OCI-LY7 (cell line): ENCODE measurements around the gene SECTM1. TPM values are rescaled to one million over a fixed set of nuclear protein-coding genes. Genes with fewer than 3 reads are reported as not detected.

Experiments
- BruUV-seq: library from RNA; stranded (reverse); fragments of 400-500 nt; replicated peaks from 2 replicates; lab custom pipeline; 2021; lab: Mats Ljungman, UMichigan
- CTCF ChIA-PET: fragments of 300-600 bp; sonication (Branson Sonifier 250); formaldehyde crosslinking; loops from one replicate; lab custom pipeline; 2022; ENCODE audit warnings: antibody characterized with exemption; ENCODE audit not compliant: unreplicated experiment; lab: Charles Lee
- POLR2A ChIA-PET: fragments of 300-600 bp; sonication (Branson Sonifier 250); formaldehyde crosslinking; loops from one replicate; lab custom pipeline; 2022; ENCODE audit warnings: antibody characterized with exemption; lab: Charles Lee
- DNase-seq: peaks from one replicate; pipeline ENCODE4 v3.0.0-alpha.2; 2015; ENCODE audit warnings: low spot score
- H2AFZ ChIP-seq: fragments of 200-600 bp; sonication (generic), shearing (Covaris generic); 2 replicates; pipeline ENCODE4 v1.6.1; 2014; ENCODE audit warnings: mild to moderate bottlenecking, antibody characterized with exemption, low read length, moderate library complexity
- H3K27ac ChIP-seq: fragments of 200-600 bp; sonication (generic); 2 replicates; pipeline ENCODE4 v1.5.1; 2014; ENCODE audit warnings: mixed run types, low read depth, mild to moderate bottlenecking, moderate library complexity, low read length, inconsistent platforms; ENCODE audit not compliant: poor library complexity, severe bottlenecking
- H3K36me3 ChIP-seq: fragments of 200-600 bp; sonication (generic); 2 replicates; pipeline ENCODE4 v1.6.1; 2014; ENCODE audit warnings: mild to moderate bottlenecking, antibody characterized with exemption, low read length, moderate library complexity, mixed read lengths; ENCODE audit not compliant: insufficient read depth
- H3K4me1 ChIP-seq: fragments of 200-600 bp; sonication (generic); 2 replicates; pipeline ENCODE4 v1.5.1; 2014; ENCODE audit warnings: mild to moderate bottlenecking, low read length; ENCODE audit not compliant: insufficient read depth, poor library complexity, severe bottlenecking
- H3K4me2 ChIP-seq: fragments of 200-600 bp; sonication (generic); 2 replicates; pipeline ENCODE4 v1.6.1; 2014; ENCODE audit warnings: mild to moderate bottlenecking, low read length
- H3K4me3 ChIP-seq: fragments of 200-600 bp; sonication (generic); 2 replicates; pipeline ENCODE4 v1.5.1; 2014; ENCODE audit warnings: mild to moderate bottlenecking, low read depth, low read length; ENCODE audit not compliant: poor library complexity, severe bottlenecking
- H3K79me2 ChIP-seq: fragments of 200-600 bp; sonication (generic); 2 replicates; pipeline ENCODE4 v1.6.1; 2016; ENCODE audit warnings: low read depth, mild to moderate bottlenecking, low read length, moderate library complexity, mixed read lengths; ENCODE audit not compliant: insufficient read depth
- H3K9me2 ChIP-seq: fragments of 200-600 bp; sonication (generic); 2 replicates; pipeline ENCODE4 v1.6.1; 2016; ENCODE audit warnings: mild to moderate bottlenecking, low read length, mixed read lengths; ENCODE audit not compliant: insufficient read depth
- H3K9me3 ChIP-seq: fragments of 200-600 bp; sonication (generic); 2 replicates; pipeline ENCODE4 v1.6.1; 2014; ENCODE audit warnings: mild to moderate bottlenecking, mixed run types, low read length, mixed read lengths
- H4K20me1 ChIP-seq: fragments of 200-600 bp; sonication (generic); 2 replicates; pipeline ENCODE4 v1.6.1; 2014; ENCODE audit warnings: mild to moderate bottlenecking, antibody characterized with exemption, low read length, moderate library complexity, mixed read lengths; ENCODE audit not compliant: insufficient read depth
- CTCF ChIP-seq: fragments of 200-600 bp; sonication (generic); conservative IDR thresholded peaks from 2 replicates; pipeline ENCODE4 v1.5.1; 2014; ENCODE audit warnings: mild to moderate bottlenecking, antibody characterized with exemption, low read length, moderate library complexity, mixed read lengths
- EZH2phosphoT487 ChIP-seq: fragments of 200-600 bp; sonication (generic); IDR thresholded peaks from 2 replicates; pipeline ENCODE4 v1.6.1; 2018; ENCODE audit warnings: low read depth, borderline replicate concordance, mild to moderate bottlenecking, mixed run types, antibody characterized with exemption, low read length, moderate library complexity, mixed read lengths
- intact Hi-C: fragments of 100-400 bp; cut with micrococcal nuclease; formaldehyde crosslinking; loops from one replicate; pipeline ENCODE4 v1.10.0; 2022; ENCODE audit not compliant: unreplicated experiment
- total RNA-seq, 2 experiments: library from RNA; depleted of rRNA in 1 of 2; stranded (reverse); fragments of >200 nt in 1 of 2; shearing (Covaris generic) in 1 of 2; gene quantifications; 2 replicates each; pipeline ENCODE4 v1.2.3, GENCODE V29; 2014 to 2022

SECTM1 gene
- total RNA-seq, 2 experiments from 2014 or later: not detected

DNA sequence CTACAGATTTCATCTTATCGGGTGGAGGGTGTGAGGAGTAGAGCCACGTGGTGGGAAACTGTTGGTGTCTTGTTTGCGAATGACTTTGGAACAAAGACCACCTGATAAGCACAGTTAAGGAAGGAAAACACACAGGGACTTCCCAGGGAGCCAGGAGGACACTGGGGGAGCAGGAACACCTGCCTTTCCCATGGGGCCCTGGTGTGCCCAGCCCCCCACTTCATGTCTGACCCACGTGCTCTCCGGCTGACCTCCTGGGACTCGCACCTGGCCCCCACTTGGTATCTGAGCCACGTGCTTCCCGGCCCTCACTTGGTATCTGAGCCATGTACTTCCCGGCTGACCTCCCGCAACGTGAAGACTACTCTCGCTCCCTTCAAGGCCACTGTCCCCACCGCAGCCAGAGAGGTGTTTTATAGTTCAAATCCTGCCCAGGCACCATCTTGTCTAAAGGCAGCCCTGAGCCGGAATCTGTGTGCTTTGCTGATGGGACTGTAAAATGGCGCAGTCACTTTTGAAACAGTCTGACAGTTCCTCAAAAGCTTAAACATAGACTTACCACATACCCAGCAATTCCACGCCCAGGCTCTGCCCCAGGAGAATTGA, 54.7 kb downstream of the SECTM1 start:
- ChIA-PET CTCF (no interaction called here), POLR2A (no interaction called here)
- DNase-seq: no peak
- Histone ChIP-seq H4K20me1 (no peaks in the 10 kb centered on the region), H2AFZ (no peak overlapping the region), H3K9me3 (no peaks in the 10 kb centered on the region), H3K4me3 (no peak overlapping the region), H3K4me2 (no peak overlapping the region), H3K36me3 (no peaks in the 10 kb centered on the region), H3K4me1 (peaks cover 2% of the 10 kb centered on the region), H3K79me2 (no peaks in the 10 kb centered on the region), H3K27ac (no peak overlapping the region), H3K9me2 (no peaks in the 10 kb centered on the region)
- BruUV-seq: no TSS peak
- intact Hi-C loops: no loop called here
- TF ChIP-seq EZH2phosphoT487 (no peak), CTCF (no peak)

- no peak overlapping the region for H3K4me3 ChIP-seq
- H4K20me1 ChIP-seq: no peaks in the 10 kb centered on the region
- intact Hi-C loops: no loop called here
- H3K79me2 ChIP-seq: no peaks in the 10 kb centered on the region
- H3K4me1 ChIP-seq: peaks cover 5% of the 10 kb centered on the region
- no peaks in the 10 kb centered on the region for H3K36me3 ChIP-seq
- no peak for TF ChIP-seq EZH2phosphoT487
- no peak for TF ChIP-seq CTCF
- no peak for DNase-seq
- H3K27ac ChIP-seq: no peak overlapping the region
- ChIA-PET POLR2A (no interaction called here), CTCF (no interaction called here)
- H3K9me2 ChIP-seq: no peaks in the 10 kb centered on the region
- no peak overlapping the region for H3K4me2 ChIP-seq
- no peak overlapping the region for H2AFZ ChIP-seq
- H3K9me3 ChIP-seq: no peaks in the 10 kb centered on the region
- BruUV-seq: no TSS peak
Observed at GRCh38 chr17:82278308-82278707, 55.3 kb downstream of the SECTM1 start.

GRCh38 chr17:82277851-82278250, 55.7 kb downstream of the SECTM1 start:
- ChIA-PET POLR2A (no interaction called here), CTCF (no interaction called here)
- Histone ChIP-seq H3K4me3 (no peak overlapping the region), H2AFZ (no peak overlapping the region), H3K4me2 (no peak overlapping the region), H3K79me2 (peaks cover 3% of the 10 kb centered on the region; the same call in 1 of the 2 replicates), H3K4me1 (peaks cover 5% of the 10 kb centered on the region), H3K9me3 (no peaks in the 10 kb centered on the region), H3K9me2 (no peaks in the 10 kb centered on the region), H4K20me1 (no peaks in the 10 kb centered on the region), H3K27ac (no peak overlapping the region), H3K36me3 (no peaks in the 10 kb centered on the region)
- no peak for DNase-seq
- BruUV-seq: no TSS peak
- intact Hi-C loops: no loop called here
- TF ChIP-seq EZH2phosphoT487 (no peak), CTCF (no peak)
